Gastrocnemius medialis (tissue), 4 donors: ENCODE results near the gene PRIM2. TPM values are rescaled to one million over a fixed set of nuclear protein-coding genes. Genes with fewer than 3 reads are reported as not detected.
"Not testable (repeated sequence)": the region's sequence is repeated elsewhere in the genome, so short reads cannot be mapped to it uniquely, and the experiment has no call there.

Source experiments
- ATAC-seq, 2 donors: fragments of 150-250 bp; one replicate each; pipeline ENCODE4 v1.9.1; 2016
- DNase-seq, 2 donors: peaks; one replicate each; pipeline ENCODE4 v3.0.0-alpha.2; 2019
- H3K27ac ChIP-seq, 4 donors: fragments of 200-600 bp; sonication (generic); 1 replicate in 1 of 4; 2 replicates in 3 of 4; pipeline ENCODE4 v1.5.1; 2016 to 2018; ENCODE audit warnings: mild to moderate bottlenecking in 2 of 4, moderate library complexity in 1 of 4
- H3K27me3 ChIP-seq, 3 donors: fragments of 200-600 bp; sonication (generic) in 2 of 3; 1 replicate in 1 of 3; 2 replicates in 2 of 3; pipeline versions ENCODE4 v1.5.1 to v1.6.0; 2016 to 2019; ENCODE audit warnings: mild to moderate bottlenecking in 1 of 3, moderate library complexity in 1 of 3
- H3K36me3 ChIP-seq, 2 donors: fragments of 200-600 bp; sonication (generic) in 1 of 2; one replicate each; pipeline ENCODE4 v1.5.1; 2017 to 2018
- H3K4me1 ChIP-seq, 2 donors: fragments of 200-600 bp; sonication (generic) in 1 of 2; one replicate each; pipeline ENCODE4 v1.5.1; 2016 to 2017; ENCODE audit warnings: mild to moderate bottlenecking in 2 of 2
- H3K4me3 ChIP-seq, 4 donors: fragments of 200-600 bp; sonication (generic) in 3 of 4; 1 replicate in 1 of 4; 2 replicates in 3 of 4; pipeline ENCODE4 v1.5.1; 2016 to 2019; ENCODE audit warnings: mild to moderate bottlenecking in 2 of 4
- H3K9me3 ChIP-seq, 3 donors: fragments of 200-600 bp; sonication (generic) in 2 of 3; 1 replicate in 1 of 3; 2 replicates in 2 of 3; pipeline ENCODE4 v1.5.1; 2016 to 2019
- CTCF ChIP-seq, 5 experiments: fragments of 450-650 bp in 3 of 5; fragments of 200-600 bp in 2 of 5; sonication (generic) in 2 of 5; IDR thresholded peaks in 4 of 5; conservative IDR thresholded peaks in 1 of 5; 1 replicate in 4 of 5; 2 replicates in 1 of 5; pipeline ENCODE4 v1.5.1; 2016 to 2019; ENCODE audit warnings: antibody characterized with exemption in 5 of 5, mild to moderate bottlenecking in 3 of 5, moderate library complexity in 3 of 5
- POLR2A ChIP-seq, 2 donors: fragments of 450-650 bp; IDR thresholded peaks; one replicate each; pipeline ENCODE4 v1.6.1; 2017; ENCODE audit warnings: antibody characterized with exemption in 2 of 2, mild to moderate bottlenecking in 2 of 2, moderate library complexity in 2 of 2
- in situ Hi-C, 4 donors: fragments of 200-750 bp; cut with MboI; loops; one replicate each; pipeline versions ENCODE4 v1.15.0 to v1.8.0; 2017; ENCODE audit warnings: low sequenced_read_pairs in 4 of 4
- intact Hi-C: fragments of 100-400 bp; cut with DNase I; formaldehyde crosslinking; loops from one replicate; pipeline ENCODE4 v1.15.1; 2023; ENCODE audit warnings: low total_unique reads
- total RNA-seq, 4 donors: library from RNA; depleted of rRNA; stranded (reverse); fragments of >200 nt; gene quantifications; one replicate each; pipeline versions ENCODE4 v1.1.0 to v1.2.3, GENCODE V29; 2016

Gene PRIM2
- total RNA-seq, 4 donors from 2014 or later, result 1.9 to 4.8 (median 3.8) TPM

GRCh38 chr6:57276946-57277345 is 40.5 kb upstream of the PRIM2 start:
- intact Hi-C loops, result no loop called here
- TF ChIP-seq CTCF (IDR thresholded peaks at IDR 0.05 in 4 of 5, conservative IDR thresholded peaks at IDR 0.05 in 1 of 5) (no peak), POLR2A (IDR thresholded peaks at IDR 0.05) (no peak)
- Histone ChIP-seq H3K36me3 (no peaks in the 10 kb centered on the region), H3K4me3 (no peak overlapping the region), H3K4me1 (no peaks in the 10 kb centered on the region), H3K9me3 (no peaks in the 10 kb centered on the region), H3K27ac (no peak overlapping the region), H3K27me3 (no peaks in the 10 kb centered on the region)
- in situ Hi-C loops, result no loop called here
- ATAC-seq, result no peak
- no peak for DNase-seq

GRCh38 chr6:57278570-57278969 is 38.9 kb upstream of the PRIM2 start:
- H3K9me3 ChIP-seq, result no peaks in the 10 kb centered on the region
- in situ Hi-C loops (no loop called here), intact Hi-C loops (no loop called here)
- no peaks in the 10 kb centered on the region for H3K36me3 ChIP-seq
- H3K27me3 ChIP-seq, result no peaks in the 10 kb centered on the region
- no peak overlapping the region for H3K4me3 ChIP-seq
- DNase-seq, result no peak
- H3K27ac ChIP-seq, result no peak overlapping the region
- TF ChIP-seq CTCF (IDR thresholded peaks at IDR 0.05 in 4 of 5, conservative IDR thresholded peaks at IDR 0.05 in 1 of 5) (no peak), POLR2A (IDR thresholded peaks at IDR 0.05) (no peak)
- H3K4me1 ChIP-seq, result no peaks in the 10 kb centered on the region
- ATAC-seq, result no peak

- no peaks in the 10 kb centered on the region for H3K27me3 ChIP-seq
- H3K4me3 ChIP-seq, result no peak overlapping the region
- no peaks in the 10 kb centered on the region for H3K36me3 ChIP-seq
- no peak for DNase-seq
- no peak overlapping the region for H3K27ac ChIP-seq
- intact Hi-C loops (no loop called here), in situ Hi-C loops (no loop called here)
- no peaks in the 10 kb centered on the region for H3K9me3 ChIP-seq
- TF ChIP-seq POLR2A (IDR thresholded peaks at IDR 0.05) (no peak), CTCF (IDR thresholded peaks at IDR 0.05 in 4 of 5, conservative IDR thresholded peaks at IDR 0.05 in 1 of 5) (no peak)
- ATAC-seq, result no peak
- no peaks in the 10 kb centered on the region for H3K4me1 ChIP-seq
Measured at GRCh38 chr6:57279013-57279412, 38.4 kb upstream of the PRIM2 start.

- no peaks in the 10 kb centered on the region for H3K36me3 ChIP-seq
- no peak overlapping the region for H3K27ac ChIP-seq
- intact Hi-C loops, result no loop called here
- H3K27me3 ChIP-seq, result no peaks in the 10 kb centered on the region
- no peaks in the 10 kb centered on the region for H3K9me3 ChIP-seq
- H3K4me3 ChIP-seq, result no peak overlapping the region
- in situ Hi-C loops, result no loop called here
- H3K4me1 ChIP-seq, result no peaks in the 10 kb centered on the region
- TF ChIP-seq CTCF (IDR thresholded peaks at IDR 0.05 in 4 of 5, conservative IDR thresholded peaks at IDR 0.05 in 1 of 5), result no peak
- TF ChIP-seq POLR2A (IDR thresholded peaks at IDR 0.05), result no peak
- no peak for ATAC-seq
- DNase-seq, result no peak
Measured at GRCh38 chr6:57283106-57283505, 34.3 kb upstream of the PRIM2 start.

GRCh38 chr6:57283911-57284455 is 33.4 kb upstream of the PRIM2 start:
- ATAC-seq (no peak), DNase-seq (no peak)
- Histone ChIP-seq H3K27me3 (no peaks in the 10 kb centered on the region), H3K4me1 (no peaks in the 10 kb centered on the region), H3K36me3 (no peaks in the 10 kb centered on the region), H3K27ac (no peak overlapping the region), H3K4me3 (no peak overlapping the region), H3K9me3 (no peaks in the 10 kb centered on the region)
- TF ChIP-seq CTCF (IDR thresholded peaks at IDR 0.05 in 4 of 5, conservative IDR thresholded peaks at IDR 0.05 in 1 of 5) (no peak), POLR2A (IDR thresholded peaks at IDR 0.05) (no peak)
- in situ Hi-C loops, result no loop called here
- intact Hi-C loops, result no loop called here

GRCh38 chr6:57288136-57288535 is 29.3 kb upstream of the PRIM2 start:
- H3K27ac ChIP-seq, ATAC-seq, H3K27me3 ChIP-seq, H3K4me3 ChIP-seq, H3K36me3 ChIP-seq, DNase-seq, H3K9me3 ChIP-seq, in situ Hi-C loops, H3K4me1 ChIP-seq, intact Hi-C loops: not testable (repeated sequence)

GRCh38 chr6:57293472-57293871 is 24.0 kb upstream of the PRIM2 start:
- H3K36me3 ChIP-seq, H3K27ac ChIP-seq, H3K9me3 ChIP-seq, H3K4me1 ChIP-seq, ATAC-seq, intact Hi-C loops, H3K4me3 ChIP-seq, H3K27me3 ChIP-seq, in situ Hi-C loops, DNase-seq: not testable (repeated sequence)
